IPS DF 4.7 (cell line): ENCODE data around the gene NPDC1.

ENCODE experiments used
- DNase-seq: peaks from one replicate; pipeline ENCODE4 v3.0.0-alpha.2; 2013; ENCODE audit warnings: low spot score; ENCODE audit errors: extremely low read depth

NPDC1 gene

DNA sequence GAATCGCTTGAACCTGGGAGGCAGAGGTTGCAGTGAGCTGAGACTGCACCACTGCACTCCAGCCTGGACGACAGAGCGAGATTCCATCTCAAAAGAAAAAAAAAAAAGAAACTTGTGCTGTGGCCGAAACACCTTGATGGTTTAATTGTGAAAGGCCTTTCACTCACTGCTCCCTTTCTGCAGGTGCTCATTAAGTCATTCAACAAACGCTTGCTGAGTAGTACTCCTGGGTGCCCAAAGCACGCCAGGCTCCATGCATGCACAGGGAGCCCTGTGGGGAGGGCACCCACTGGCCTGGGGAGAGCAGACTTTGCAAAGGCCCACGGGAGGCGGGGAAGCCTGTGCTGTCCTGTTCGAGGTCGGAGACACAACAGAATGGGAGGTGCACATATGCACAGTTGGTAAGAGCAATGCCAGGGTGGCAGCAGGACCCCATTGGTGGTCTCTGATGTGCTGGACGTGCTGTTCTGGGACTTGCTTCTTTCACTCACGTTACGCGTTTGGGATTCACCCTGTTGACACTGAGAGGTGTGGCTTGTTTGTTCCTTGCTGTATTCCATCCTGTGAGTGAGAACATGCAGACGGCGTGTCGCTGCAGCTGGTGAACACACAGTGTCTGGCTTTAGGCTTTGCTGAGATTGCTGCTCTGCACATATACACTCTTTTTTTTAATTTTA lies 10.9 kb upstream of the NPDC1 start:
- no peak for DNase-seq

DNA sequence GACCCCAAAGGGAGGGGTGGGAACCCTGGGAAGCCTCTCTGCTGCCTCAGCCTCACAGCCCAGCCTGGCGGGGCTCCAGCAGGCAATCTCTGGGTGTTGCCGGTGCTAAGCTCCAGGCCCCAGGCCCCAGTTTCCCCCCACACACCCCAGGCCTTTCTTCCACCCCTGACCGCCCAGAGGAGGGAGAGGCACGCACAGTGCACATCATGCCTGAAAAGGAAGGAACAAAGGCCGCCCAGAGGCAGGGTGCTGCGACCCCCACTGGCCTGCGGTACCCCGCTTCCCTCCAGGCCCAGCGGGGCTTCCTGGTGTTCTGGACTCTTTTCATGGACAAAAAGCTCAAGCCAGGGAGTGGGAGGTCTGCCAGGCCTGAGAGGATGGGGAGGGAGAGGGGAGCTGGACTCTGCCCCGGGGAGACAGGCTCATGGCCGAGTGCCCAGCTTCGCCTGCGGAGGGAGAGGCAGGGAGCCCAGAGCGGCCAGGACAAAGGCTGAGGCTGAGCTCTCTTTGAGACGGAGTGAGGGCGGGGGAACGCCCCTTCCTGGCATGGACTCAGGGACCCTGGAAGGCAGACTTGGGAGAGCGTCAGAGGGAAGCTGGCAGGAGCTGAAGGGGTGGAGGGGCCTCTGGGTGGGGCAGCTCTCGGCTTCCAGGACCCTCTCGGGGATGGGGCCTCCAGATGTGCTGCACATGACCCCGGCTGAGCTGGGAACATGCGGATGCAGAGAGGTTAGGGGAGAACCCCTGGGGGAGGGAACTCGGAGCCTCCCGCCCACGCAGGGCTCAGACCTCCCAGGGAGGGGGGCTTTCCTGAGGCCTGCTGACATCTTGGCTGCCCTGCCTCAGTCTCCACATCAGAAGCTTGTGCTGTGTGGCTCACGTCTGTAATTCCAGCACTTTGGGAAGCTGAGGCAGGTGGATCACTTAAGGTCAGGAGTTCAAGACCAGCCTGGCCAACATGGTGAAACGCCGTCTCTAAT lies 9.7 kb upstream of the NPDC1 start:
- no peak for DNase-seq

GRCh38 chr9:137054932-137055384 lies 9.0 kb upstream of the NPDC1 start:
- no peak for DNase-seq

DNA sequence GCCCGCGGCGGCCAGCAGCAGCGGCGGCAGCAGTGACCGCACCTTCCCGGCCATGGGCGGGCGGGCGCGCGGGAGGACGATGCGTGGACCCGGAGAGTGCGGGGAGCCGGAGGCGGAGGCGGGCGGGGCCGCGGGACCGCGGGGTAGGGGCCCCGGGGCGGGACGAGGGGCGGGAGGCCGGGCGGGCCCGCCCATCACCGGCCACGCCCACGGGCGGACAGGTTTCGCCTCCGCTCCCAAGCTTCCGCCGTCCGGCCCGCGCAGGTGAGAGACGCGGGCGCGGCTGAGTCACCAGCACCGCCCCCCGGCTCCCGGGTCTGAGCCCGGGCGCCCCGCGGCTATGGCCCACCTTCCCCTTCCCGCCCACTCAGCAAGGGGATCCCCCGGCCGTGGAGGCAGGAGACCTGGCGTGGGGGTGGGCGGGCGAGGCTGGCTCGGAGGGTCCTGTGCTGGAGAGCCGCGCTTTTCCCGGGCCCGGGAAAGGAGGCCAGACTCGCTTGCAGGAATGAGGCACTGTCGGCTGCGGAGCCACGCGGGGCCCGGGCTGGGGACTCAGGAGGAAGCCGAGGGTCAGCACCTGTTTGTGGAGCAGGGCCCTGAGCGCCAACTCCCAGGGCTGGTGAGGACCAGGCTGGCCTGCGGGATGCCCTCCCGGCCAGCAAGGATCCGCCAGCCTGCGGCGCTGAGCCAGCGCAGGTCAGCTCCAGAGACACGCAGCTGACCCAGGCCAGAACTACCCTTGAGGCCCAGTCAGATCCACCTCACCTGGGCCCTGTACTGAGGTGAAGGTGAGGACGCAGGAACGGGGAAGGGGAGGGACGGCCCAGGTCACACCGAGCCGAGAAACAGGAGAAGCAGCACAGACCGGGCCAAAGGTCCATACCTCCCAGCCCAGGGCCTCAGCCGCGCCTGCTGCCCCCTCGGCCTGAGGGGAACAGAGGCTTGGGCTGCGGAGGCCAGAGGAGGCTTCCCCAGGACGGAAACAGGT lies 8.3 kb upstream of the NPDC1 start, which contains the start of gene ENTPD2:
TSS of gene ENTPD2 (minus strand) at position 118 of the 988 bp plus-strand sequence. CDS start at position 54, 64 bp downstream.
- DNase-seq: no peak

GRCh38 chr9:137052998-137053943 lies 7.3 kb upstream of the NPDC1 start:
- no peak for DNase-seq

- no peak for DNase-seq
Measured at GRCh38 chr9:137052293-137052692, 6.3 kb upstream of the NPDC1 start.

GRCh38 chr9:137051145-137051724 lies 5.3 kb upstream of the NPDC1 start:
- no peak for DNase-seq

DNA sequence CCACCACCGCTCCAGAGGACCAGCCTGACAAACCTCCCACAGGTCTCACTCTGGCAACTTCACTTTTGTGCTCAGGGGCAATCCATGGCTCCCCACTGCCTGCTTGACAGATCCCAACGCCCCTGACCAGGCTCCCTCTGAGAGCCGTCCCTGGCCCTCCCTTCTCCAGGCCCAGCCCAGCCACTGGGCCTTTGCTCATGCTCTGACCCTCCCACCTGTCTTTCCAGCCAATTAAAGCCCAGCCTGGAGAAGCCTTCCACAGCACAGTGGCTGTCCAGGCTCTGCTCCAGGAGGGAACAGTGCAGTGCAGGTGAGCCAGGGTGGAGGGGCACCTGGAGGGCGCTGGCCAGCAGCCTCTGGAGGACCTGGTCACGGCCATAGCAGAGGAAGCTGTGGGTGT lies 4.6 kb upstream of the NPDC1 start:
- no peak for DNase-seq

- DNase-seq: no peak
Measured at GRCh38 chr9:137049544-137050449, 3.8 kb upstream of the NPDC1 start.

- no peak for DNase-seq
Measured at GRCh38 chr9:137048655-137049543, 2.9 kb upstream of the NPDC1 start.

DNA sequence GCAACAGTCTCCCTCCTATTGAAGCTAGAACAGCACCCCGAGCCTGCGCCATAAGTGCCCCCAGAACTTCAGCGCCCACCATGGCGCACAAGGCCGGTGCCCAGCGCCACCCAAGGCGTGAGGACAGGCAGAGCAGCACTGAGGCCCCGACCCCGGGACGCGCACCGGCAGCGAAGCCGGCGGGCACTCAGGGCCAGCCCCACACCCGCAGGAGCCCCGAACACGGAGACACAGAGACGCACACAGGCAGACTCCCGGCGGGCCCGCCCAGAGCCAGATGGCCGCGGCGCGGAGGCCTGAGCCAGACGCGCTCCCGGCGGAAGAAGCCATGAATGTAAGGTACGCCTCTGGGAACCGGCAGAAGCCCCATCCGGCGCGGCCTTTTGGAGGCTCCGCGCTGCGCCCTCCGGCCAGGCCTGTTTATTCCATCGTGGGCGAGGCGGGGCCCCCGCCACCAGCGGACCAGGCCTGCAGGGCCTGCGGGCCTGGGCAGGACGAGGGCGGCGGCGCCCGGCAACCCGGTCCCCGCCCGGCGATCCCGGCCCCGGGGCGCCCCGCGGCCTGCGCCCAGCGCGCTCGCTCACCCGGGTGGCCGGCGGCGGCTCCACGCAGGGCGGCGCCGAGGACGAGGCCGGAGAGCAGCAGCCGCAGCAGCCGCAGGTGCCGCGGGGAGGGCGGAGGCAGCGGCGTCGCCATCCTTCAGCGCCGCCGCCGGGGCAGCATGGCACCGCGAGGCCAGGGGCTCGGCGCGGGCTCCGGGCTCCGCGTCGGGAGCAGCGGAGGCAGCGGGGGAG lies 486 bp downstream of the NPDC1 start:
- DNase-seq: no peak

DNA sequence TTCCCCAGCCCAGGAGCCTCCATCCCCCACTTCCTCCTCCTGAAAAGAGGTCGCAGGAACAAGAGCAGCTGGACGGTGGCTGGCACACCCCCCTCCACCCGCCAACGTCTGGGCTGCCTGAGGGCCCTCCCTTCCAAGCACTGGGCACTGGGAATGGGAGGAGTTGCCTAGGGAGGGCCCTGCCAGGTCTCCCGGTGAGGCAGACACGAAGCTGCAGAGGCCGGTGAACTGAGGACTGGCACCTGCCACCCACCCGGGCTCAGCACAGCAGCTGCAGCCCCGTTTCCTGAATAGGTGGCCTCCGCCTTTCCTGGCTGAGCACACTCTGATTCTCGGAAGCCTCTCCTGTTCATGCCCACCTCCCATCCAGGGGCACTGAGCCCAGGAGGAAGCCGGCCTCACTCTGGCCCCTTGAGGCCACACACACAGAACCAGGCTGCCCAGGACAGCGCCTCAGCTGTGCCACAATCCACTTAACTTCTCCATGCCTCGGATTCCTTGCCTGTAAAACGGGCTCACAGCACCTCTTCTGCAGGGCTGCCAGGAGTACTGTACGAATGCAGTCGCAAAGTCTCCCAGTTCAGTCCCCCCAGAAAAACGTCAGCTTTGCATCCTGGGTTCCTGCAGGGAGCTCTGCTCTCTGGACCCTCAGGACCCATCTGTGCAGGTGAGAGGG lies 1.3 kb downstream of the NPDC1 start:
- DNase-seq: no peak

- no peak for DNase-seq
Measured at GRCh38 chr9:137044037-137044436, 1.9 kb downstream of the NPDC1 start.

DNA sequence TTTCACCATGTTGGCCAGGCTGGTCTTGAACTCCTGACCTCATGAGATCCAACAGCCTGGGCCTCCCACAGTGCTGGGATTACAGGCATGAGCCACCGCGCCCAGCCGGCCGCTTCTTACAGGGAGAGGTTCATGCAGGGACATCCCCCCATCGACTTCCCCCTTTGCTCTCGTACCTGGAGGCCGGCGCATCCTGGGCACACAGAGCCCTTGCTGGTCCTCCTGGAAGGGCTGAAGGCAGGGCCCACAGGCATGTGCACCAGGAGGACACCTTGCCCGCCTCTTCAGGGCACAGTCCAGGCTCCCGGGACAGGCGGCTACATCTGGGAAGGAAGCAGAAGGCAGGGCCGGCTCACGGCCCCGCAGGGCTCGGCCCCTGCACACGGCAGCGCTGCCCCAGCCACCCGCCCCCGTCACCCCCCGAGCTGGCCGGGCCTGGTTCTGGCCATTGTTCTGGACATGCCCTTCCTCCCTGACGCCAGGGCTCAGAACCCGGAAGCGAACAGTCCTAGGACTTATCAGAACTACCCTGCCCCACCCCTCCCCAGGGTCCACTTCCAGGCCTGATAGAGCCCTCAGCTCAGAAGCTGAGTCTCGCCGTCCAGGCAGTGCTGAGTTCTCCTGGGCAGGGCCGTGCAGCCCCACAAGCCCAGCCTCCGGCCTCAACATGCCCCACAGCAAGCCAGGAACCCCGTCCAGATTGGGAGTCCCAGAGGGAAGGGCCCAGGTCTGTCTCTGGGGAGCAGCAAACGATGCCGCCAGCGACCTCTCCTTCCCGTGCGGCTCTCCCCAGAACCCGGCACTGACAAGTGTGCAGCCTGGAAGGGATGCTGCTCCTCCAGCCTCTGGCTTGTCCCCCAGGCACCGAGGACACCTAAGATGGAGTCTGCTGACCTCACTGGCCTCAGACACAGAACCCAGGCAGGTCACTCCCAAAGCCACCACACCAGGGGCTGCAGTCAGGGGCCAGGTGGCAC lies 2.9 kb downstream of the NPDC1 start:
- DNase-seq: no peak

DNA sequence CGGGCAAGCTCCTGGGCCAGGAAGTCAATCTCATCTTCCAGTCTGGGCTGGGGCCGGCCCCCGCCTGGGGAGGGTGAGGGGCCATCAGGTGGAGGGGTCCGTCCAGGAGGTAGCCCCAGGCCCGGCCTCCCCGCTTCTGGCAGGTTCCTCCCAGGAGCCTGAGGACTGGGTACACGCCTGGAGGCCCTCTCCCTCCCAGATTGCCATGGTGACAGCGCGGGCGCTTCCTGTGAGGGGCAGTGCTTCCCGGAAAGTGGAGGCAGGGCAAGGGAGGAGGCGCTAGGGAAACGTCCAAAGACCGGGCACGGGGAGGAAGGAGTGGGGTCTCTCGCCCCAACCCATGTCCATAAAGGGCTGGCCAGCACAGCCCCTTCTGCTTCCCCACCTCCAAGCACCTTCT lies 4.9 kb downstream of the NPDC1 start:
- DNase-seq: no peak
